Measurements from ENCODE around the gene PIK3R6. TPM values are rescaled to one million over a fixed set of nuclear protein-coding genes. Genes with fewer than 3 reads are reported as not detected.

Gene PIK3R6
- polyA plus RNA-seq, 1 of the 3 experiments (the other 2 are of a cell fraction): 0.03 TPM

GRCh38 chr17:8830141-8830540 is 37.3 kb downstream of the PIK3R6 start:
- ChIA-PET CTCF (no interaction called here), POLR2A (no interaction called here)
- no peak overlapping the region for H3K9ac ChIP-seq
- no peak overlapping the region for H3K27ac ChIP-seq (ENCODE audit: low read depth in 2 of 2, low read length in 1 of 2)
- no peaks in the 10 kb centered on the region for H3K9me2 ChIP-seq
- H3K4me1 ChIP-seq (ENCODE audit: control insufficient read depth in 1 of 2, insufficient read depth in 2 of 2, low read depth in 1 of 2, low read length in 1 of 2): no peaks in the 10 kb centered on the region
- no peak overlapping the region for H3K4me2 ChIP-seq
- no peaks in the 10 kb centered on the region for H3K9me3 ChIP-seq
- 22% methylated on average over 9 of the region's 10 CpGs for WGBS (ENCODE audit: low lambda C conversion rate)
- no peaks in the 10 kb centered on the region for H3F3A ChIP-seq (replicated peaks; ENCODE audit: insufficient read depth)
- H3K36me3 ChIP-seq (replicated peaks in 1 of 2; ENCODE audit: control insufficient read depth in 1 of 2, insufficient read depth in 2 of 2, low read length in 1 of 2): no peaks in the 10 kb centered on the region
- H3K79me2 ChIP-seq (ENCODE audit: insufficient read depth): no peaks in the 10 kb centered on the region
- H3K27me3 ChIP-seq (ENCODE audit: insufficient read depth): peaks cover 67% of the 10 kb centered on the region
- TF ChIP-seq USF1 (IDR thresholded peaks at IDR 0.05; ENCODE audit: borderline replicate concordance, low read depth) (no peak), ELF1 (IDR thresholded peaks at IDR 0.05) (no peak), FOXJ3 (CRISPR knock-in tag; IDR thresholded peaks at IDR 0.05) (no peak), GATA2 (CRISPR knock-in tag; IDR thresholded peaks at IDR 0.05) (no peak), MXI1 (IDR thresholded peaks at IDR 0.05; ENCODE audit: low read depth, low read length) (no peak), TCF12 (IDR thresholded peaks at IDR 0.05) (no peak), NRF1 (IDR thresholded peaks at IDR 0.05; ENCODE audit: low read depth, low read length) (no peak), EP300 (IDR thresholded peaks at IDR 0.05; ENCODE audit: borderline replicate concordance in 1 of 2, low read depth in 1 of 2, low read length in 1 of 2) (no peak)
- TF ChIP-seq, protein P1, sequence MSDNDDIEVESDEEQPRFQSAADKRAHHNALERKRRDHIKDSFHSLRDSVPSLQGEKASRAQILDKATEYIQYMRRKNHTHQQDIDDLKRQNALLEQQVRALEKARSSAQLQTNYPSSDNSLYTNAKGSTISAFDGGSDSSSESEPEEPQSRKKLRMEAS (IDR thresholded peaks at IDR 0.05; ENCODE audit: low read depth): no peak
- DNase-seq: no peak
- no peaks in the 10 kb centered on the region for H4K20me1 ChIP-seq (ENCODE audit: insufficient read depth)
- H2AFZ ChIP-seq (ENCODE audit: low read depth): no peak overlapping the region
- no peak overlapping the region for H3K4me3 ChIP-seq (ENCODE audit: low read depth in 2 of 2, low read length in 1 of 2)

- no peak for DNase-seq
- Histone ChIP-seq H3K27me3 (ENCODE audit: insufficient read depth) (peaks cover 60% of the 10 kb centered on the region), H3K36me3 (replicated peaks in 1 of 2; ENCODE audit: control insufficient read depth in 1 of 2, insufficient read depth in 2 of 2, low read length in 1 of 2) (no peaks in the 10 kb centered on the region), H4K20me1 (ENCODE audit: insufficient read depth) (no peaks in the 10 kb centered on the region), H3K9me2 (no peaks in the 10 kb centered on the region), H3K4me1 (ENCODE audit: control insufficient read depth in 1 of 2, insufficient read depth in 2 of 2, low read depth in 1 of 2, low read length in 1 of 2) (no peaks in the 10 kb centered on the region), H3K9ac (no peak overlapping the region), H3K79me2 (ENCODE audit: insufficient read depth) (no peaks in the 10 kb centered on the region), H3K27ac (ENCODE audit: low read depth in 2 of 2, low read length in 1 of 2) (no peak overlapping the region), H3K4me2 (no peak overlapping the region), H2AFZ (ENCODE audit: low read depth) (no peak overlapping the region), H3K4me3 (ENCODE audit: low read depth in 2 of 2, low read length in 1 of 2) (no peak overlapping the region), H3K9me3 (peaks cover 7% of the 10 kb centered on the region; the same call in 1 of the 2 replicates), H3F3A (replicated peaks; ENCODE audit: insufficient read depth) (no peaks in the 10 kb centered on the region)
- TF ChIP-seq RAD21 (IDR thresholded peaks at IDR 0.05; ENCODE audit: low read length): no peak
- no peak for TF ChIP-seq USF2 (IDR thresholded peaks at IDR 0.05; ENCODE audit: borderline replicate concordance, low read depth, low read length)
- TF ChIP-seq SMC3 (IDR thresholded peaks at IDR 0.05; ENCODE audit: low read depth, low read length): no peak
- no peak for TF ChIP-seq YY1 (IDR thresholded peaks at IDR 0.05; ENCODE audit: low read depth)
- TF ChIP-seq CTCF (IDR thresholded peaks at IDR 0.05): no peak
- no peak for TF ChIP-seq TAF1 (IDR thresholded peaks at IDR 0.05; ENCODE audit: borderline replicate concordance, low read depth, low read length)
- no peak for TF ChIP-seq EZH2phosphoT487 (IDR thresholded peaks at IDR 0.05; ENCODE audit: borderline replicate concordance, low read depth)
- TF ChIP-seq EP300 (IDR thresholded peaks at IDR 0.05; ENCODE audit: borderline replicate concordance in 1 of 2, low read depth in 1 of 2, low read length in 1 of 2): no peak
- no peak for TF ChIP-seq RCOR1 (IDR thresholded peaks at IDR 0.05; ENCODE audit: low read length)
- TF ChIP-seq IRF3 (IDR thresholded peaks at IDR 0.05; ENCODE audit: low read depth, low read length): no peak
- no peak for TF ChIP-seq FOSL2 (IDR thresholded peaks at IDR 0.05; ENCODE audit: borderline replicate concordance, low read depth)
- TF ChIP-seq POLR2AphosphoS5 (IDR thresholded peaks at IDR 0.05; ENCODE audit: low read depth, low read length): no peak
- TF ChIP-seq RFX5 (IDR thresholded peaks at IDR 0.05; ENCODE audit: low read length): no peak
- no peak for TF ChIP-seq NRF1 (IDR thresholded peaks at IDR 0.05; ENCODE audit: low read depth, low read length)
- no peak for TF ChIP-seq TEAD4 (IDR thresholded peaks at IDR 0.05; ENCODE audit: borderline replicate concordance, insufficient read depth)
- ChIA-PET CTCF (no interaction called here), POLR2A (no interaction called here)
- WGBS (ENCODE audit: low lambda C conversion rate): 45% methylated on average over 16 of the region's 16 CpGs
Measured at GRCh38 chr17:8829036-8829941, 38.2 kb downstream of the PIK3R6 start.
